Panc1 (cell line): ENCODE measurements around the gene TTC27.
"Not testable (repeated sequence)": the region's sequence is repeated elsewhere in the genome, so short reads cannot be mapped to it uniquely, and the experiment has no call there.

Source experiments
- CTCF ChIP-seq: fragments of 450-650 bp; IDR thresholded peaks from 2 replicates; pipeline ENCODE4 v1.5.1; 2017; ENCODE audit warnings: mild to moderate bottlenecking
- POLR2AphosphoS5 ChIP-seq: IDR thresholded peaks from 2 replicates; pipeline ENCODE4 v1.6.1; 2012; ENCODE audit warnings: mild to moderate bottlenecking, low read depth, low read length, moderate library complexity
- SIN3A ChIP-seq: IDR thresholded peaks from 2 replicates; pipeline ENCODE4 v1.6.1; 2012; ENCODE audit warnings: low read depth, mild to moderate bottlenecking, low read length, moderate library complexity, borderline replicate concordance; ENCODE audit not compliant: insufficient read depth
- TCF7L2 ChIP-seq: IDR thresholded peaks from 2 replicates; pipeline ENCODE4 v1.6.1; 2011; ENCODE audit warnings: mild to moderate bottlenecking, low read depth, low read length, inconsistent platforms

- TF ChIP-seq CTCF, SIN3A, POLR2AphosphoS5, TCF7L2: not testable (repeated sequence)
Measured at GRCh38 chr2:32754676-32755075, 126.8 kb downstream of the TTC27 start.
